Transverse colon (tissue), 3 donors: ENCODE results near the gene S1PR1.

Experiments used
- CTCF ChIP-seq, 5 experiments: fragments of 200-600 bp in 3 of 5; fragments of 450-650 bp in 2 of 5; sonication (generic) in 3 of 5; IDR thresholded peaks; 1 replicate in 2 of 5; 2 replicates in 3 of 5; pipeline ENCODE4 v1.5.1; 2016 to 2017; ENCODE audit warnings: antibody characterized with exemption in 5 of 5, inconsistent platforms in 3 of 5, mild to moderate bottlenecking in 2 of 5, moderate library complexity in 1 of 5
- EP300 ChIP-seq: sonication (generic); formaldehyde crosslinking; IDR thresholded peaks from one replicate; pipeline ENCODE4 v1.6.1; 2017; ENCODE audit warnings: antibody characterized with exemption, low read depth
- POLR2A ChIP-seq: fragments of 450-650 bp; IDR thresholded peaks from one replicate; pipeline ENCODE4 v1.6.1; 2016; ENCODE audit warnings: antibody characterized with exemption, mild to moderate bottlenecking, moderate library complexity

- TF ChIP-seq CTCF (IDR thresholded peaks at IDR 0.05) (no peak), POLR2A (no peak), EP300 (no peak)
Measured at GRCh38 chr1:101188331-101188730, 48.5 kb upstream of the S1PR1 start.
